HG03342 (cell line): ENCODE results near the gene BMP6.
"Not testable (repeated sequence)": the region's sequence is repeated elsewhere in the genome, so short reads cannot be mapped to it uniquely, and the experiment has no call there.

Source experiments
- ATAC-seq: cut with Tn5 transposase; IDR thresholded peaks from one replicate; pipeline ENCODE4 v1.9.1; 2021; ENCODE audit warnings: mild to moderate bottlenecking, moderate library complexity; ENCODE audit not compliant: unreplicated experiment

Gene BMP6

GRCh38 chr6:7786214-7786661 lies 60.3 kb downstream of the BMP6 start:
- ATAC-seq = no peak

GRCh38 chr6:7787137-7787608 lies 61.3 kb downstream of the BMP6 start:
- no peak for ATAC-seq

DNA sequence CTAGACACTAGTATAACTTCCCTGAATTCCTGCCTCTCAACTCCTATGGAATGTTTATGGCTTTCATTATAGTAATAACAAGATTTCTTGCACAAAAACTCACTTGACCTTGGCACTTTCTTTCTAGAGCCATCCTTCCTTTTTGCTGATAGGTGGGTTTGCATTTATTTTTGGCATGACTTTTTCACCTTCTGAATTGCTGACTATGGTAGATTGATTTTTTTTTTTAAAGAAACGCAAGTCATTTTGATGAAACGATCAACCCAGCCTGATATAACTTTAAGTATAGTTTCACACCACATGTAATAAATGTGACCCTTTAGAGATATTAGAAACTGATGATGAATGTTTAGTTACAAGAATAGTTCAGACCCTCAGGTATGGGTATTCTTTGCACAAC lies 61.8 kb downstream of the BMP6 start:
- ATAC-seq = no peak

DNA sequence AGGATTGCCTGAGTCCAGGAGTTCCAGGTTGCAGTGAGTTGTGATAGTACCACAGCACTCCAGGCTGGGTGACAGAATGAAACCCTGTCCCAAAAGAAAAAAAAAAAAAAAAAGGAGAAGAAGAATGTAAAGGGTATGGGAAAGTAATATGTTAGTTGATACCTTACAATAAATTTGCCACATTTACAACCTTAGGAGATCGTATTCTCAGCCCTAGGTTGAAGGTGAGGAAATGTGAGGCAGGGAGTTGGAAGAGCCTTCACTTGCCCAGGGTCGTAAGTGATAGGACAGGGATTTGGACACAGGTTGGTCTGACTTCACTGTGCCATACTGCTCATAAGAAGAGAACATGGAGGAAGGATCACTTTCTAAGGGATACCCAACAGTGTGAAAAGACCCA lies 68.6 kb downstream of the BMP6 start:
- no peak for ATAC-seq

- ATAC-seq = no peak
Measured at GRCh38 chr6:7797386-7797785, 71.5 kb downstream of the BMP6 start.

- no peak for ATAC-seq
Measured at GRCh38 chr6:7798751-7799150, 72.9 kb downstream of the BMP6 start.

DNA sequence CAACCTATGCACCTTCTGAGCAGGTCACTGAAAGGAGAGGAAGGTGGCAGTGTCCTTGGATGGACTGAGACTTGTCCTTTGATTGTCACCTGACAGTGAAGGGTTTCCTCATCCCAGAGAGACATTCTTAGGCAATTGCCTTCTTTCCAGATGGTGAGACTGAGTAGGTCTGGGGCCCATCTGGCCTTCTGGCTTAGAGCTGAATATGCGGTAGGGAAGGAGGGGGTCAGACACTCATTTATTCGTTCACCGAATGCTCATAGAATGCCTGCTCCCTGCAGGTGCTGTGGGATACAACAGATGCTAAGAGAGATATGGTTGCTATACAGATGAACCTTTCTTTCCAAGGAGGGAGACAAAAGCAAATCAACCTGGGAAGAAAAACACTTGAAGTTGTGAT lies 76.8 kb downstream of the BMP6 start:
- ATAC-seq = no peak

DNA sequence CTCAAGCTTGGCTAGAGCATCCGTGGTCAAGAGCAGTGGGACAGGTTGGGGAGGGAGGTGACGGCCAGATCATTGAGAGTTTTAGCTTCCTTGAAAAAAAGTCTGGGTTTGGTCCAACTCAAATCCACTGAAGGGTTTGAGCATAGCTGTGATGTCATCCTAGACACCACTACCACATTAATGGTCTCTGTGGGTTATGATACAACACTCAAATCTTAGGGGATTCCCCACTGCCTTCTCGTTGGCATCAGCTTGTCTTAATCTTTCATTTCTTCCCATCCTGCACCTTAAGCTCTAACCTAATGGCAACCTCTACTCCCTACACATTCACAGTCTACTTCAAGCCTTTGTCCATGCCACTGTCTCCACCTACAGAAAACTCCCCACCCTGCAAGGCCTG lies 77.3 kb downstream of the BMP6 start:
- no peak for ATAC-seq

GRCh38 chr6:7805078-7805849 lies 79.4 kb downstream of the BMP6 start:
- ATAC-seq = no peak

GRCh38 chr6:7805850-7806214 lies 79.9 kb downstream of the BMP6 start:
- ATAC-seq = no peak

GRCh38 chr6:7806711-7807110 lies 80.8 kb downstream of the BMP6 start:
- no peak for ATAC-seq

DNA sequence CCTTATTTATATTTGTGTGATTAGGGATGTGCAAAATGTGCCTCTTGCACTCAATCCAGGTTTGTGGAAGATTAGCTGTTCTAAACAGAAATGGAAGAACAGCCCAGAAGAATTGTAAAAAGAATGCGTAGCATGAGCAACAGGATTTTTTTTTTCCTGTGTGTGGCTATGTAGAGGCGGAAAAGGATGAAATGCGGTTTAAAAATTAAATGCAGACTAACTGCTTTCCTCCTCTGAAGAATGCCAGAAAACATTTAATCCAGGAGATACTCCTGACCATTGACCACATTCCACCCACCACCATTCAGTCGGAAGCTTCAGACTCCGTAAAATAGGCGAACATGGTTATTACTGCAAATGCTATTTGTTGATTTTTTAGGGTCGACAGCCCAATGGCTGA lies 83.4 kb downstream of the BMP6 start:
- ATAC-seq = no peak

DNA sequence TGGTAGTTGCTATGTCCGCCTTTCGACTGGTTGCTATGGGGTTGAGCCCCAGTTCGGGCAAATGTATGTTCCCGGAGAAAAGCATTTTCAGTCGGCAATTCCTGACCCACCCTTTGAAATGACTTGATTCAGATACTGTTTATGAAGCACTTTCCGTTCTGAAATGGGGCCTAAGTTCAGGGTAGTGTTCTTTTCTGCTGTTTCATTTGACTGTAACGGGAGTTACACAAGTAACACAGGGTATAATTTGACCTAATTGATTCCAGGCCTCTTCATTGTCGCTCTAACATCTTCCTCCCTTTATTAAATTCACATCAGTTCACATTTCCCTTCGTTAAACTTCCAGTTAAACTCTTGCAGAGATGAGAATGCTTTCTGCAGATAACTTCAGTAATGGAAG lies 85.5 kb downstream of the BMP6 start:
- no peak for ATAC-seq

- no peak for ATAC-seq
Measured at GRCh38 chr6:7812623-7813022, 86.7 kb downstream of the BMP6 start.

- ATAC-seq = no peak
Measured at GRCh38 chr6:7813193-7813592, 87.3 kb downstream of the BMP6 start.

DNA sequence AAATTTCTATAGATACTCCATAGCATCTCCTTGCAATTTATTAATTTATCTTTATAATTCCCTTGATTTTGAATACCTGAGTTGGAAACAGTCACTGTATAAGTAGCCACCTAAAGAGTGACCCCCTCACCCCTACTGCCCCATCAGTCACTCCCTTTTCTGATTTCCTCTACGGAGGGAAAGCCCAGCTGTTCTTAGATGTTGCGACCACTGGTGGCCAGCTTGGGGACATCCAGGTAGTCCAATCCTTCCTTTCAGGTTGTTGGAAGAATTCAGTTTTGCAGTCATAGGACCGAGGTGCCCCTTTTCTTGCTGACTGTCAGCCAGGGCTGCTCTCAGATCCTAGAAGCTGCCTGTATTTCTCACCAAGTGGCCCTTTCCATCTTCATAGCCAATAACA lies 87.8 kb downstream of the BMP6 start:
- no peak for ATAC-seq

DNA sequence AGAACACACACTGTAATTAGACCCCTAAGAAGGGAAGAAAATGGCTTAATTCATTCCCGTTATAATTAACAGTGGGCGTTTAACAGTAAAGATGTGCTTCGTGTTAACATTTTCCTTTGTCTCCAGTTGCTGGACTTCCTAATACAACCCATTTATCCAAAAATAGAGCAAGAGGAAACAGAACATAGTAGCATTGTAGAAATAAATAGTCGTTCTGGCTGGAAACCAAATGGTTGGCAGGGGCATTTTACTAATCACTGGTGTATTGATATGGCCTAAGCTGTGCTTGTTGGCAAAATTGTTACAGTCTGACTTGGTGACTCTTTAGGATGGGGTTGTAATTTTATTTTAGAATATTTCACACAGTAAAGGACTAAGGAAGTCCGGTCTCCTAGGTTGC lies 89.8 kb downstream of the BMP6 start:
- ATAC-seq = no peak

DNA sequence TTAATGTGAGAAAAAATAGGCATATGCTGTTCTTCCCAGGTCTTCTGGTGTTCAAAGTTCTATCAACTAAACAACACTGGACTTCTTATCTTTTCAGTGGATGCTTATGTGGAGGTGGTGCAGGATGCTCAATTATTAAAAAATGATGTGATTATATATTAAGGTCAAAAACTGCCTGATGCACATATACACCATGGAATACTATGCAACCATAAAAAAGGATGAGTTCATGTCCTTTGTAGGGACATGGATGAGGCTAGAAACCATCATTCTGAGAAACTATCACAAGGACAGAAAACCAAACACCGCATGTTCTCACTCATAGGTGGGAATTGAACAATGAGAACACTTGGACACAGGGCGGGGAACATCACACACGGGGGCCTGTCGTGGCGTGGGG lies 91.3 kb downstream of the BMP6 start:
- not testable (repeated sequence) for ATAC-seq

- ATAC-seq = no peak
Measured at GRCh38 chr6:7818257-7819214, 92.6 kb downstream of the BMP6 start.

GRCh38 chr6:7819431-7820015 lies 93.6 kb downstream of the BMP6 start:
- ATAC-seq = no peak

- no peak for ATAC-seq
Measured at GRCh38 chr6:7820288-7820835, 94.5 kb downstream of the BMP6 start.
